Heart left ventricle (tissue), 13 donors: Measurements from ENCODE around the gene CD99L2.

Experiments used
- CTCF ChIP-seq, 12 donors: fragments of 200-600 bp; sonication (generic) in 4 of 12; IDR thresholded peaks; one replicate each; pipeline versions ENCODE4 v1.5.0 to v1.8.0; 2018 to 2022; ENCODE audit warnings: antibody characterized with exemption in 12 of 12, mild to moderate bottlenecking in 5 of 12
- POLR2A ChIP-seq, 2 donors: fragments of 450-650 bp; IDR thresholded peaks; one replicate each; pipeline ENCODE4 v1.6.1; 2017; ENCODE audit warnings: antibody characterized with exemption in 2 of 2, mild to moderate bottlenecking in 2 of 2, moderate library complexity in 2 of 2
- donor health status: ischemic (EF 13 %, LVEDD 7.1; RV severe dilation, severe dysfunction).
- donor health status: DM: no; HTN: yes; CAD: no.
- donor health status: DM: no; HTN: no; CAD: no.
- donor health status: ischemic (EF 25% LVEDD 6.9; RV normal size, moderate dysfunction).
- donor health status: ischemic (EF 25% LVEDD 5.7; RV mildly dilated, moderate dysfunction).
- donor health status: ischemic (EF 35%, LVEDD 5.7; RV mildly dilated, moderate dysfunction).
- donor health status: nonischemic (EF 11% LVEDD 7.7; RV severe dilation, severe dysfunction).
- donor health status: DM: yes; HTN: yes; CAD: no.
- donor health status: PGD.
- donor health status: ischemic (EF 29% LVEDD 5.4; RV normal size, mild dysfunction).
- donor health status: nonischemic (EF 23%, LVEDD 6.1; RV moderate dilation, normal function).

- TF ChIP-seq CTCF (IDR thresholded peaks at IDR 0.05) (no peak), POLR2A (IDR thresholded peaks at IDR 0.05) (no peak)
These were observed 28.3 kb upstream of the CD99L2 start for GRCh38 chrX:150926791-150927190.
